Mucosa of rectum (tissue), 2 donors: ENCODE data around the gene UCP1.

Experiments used
- H3K27ac ChIP-seq, 2 donors: one replicate each; pipeline ENCODE4 v1.7.0; 2013; ENCODE audit warnings: inconsistent platforms in 2 of 2, low read depth in 2 of 2, low read length in 2 of 2
- H3K27me3 ChIP-seq, 2 donors: one replicate each; pipeline ENCODE4 v1.7.0; 2013; ENCODE audit warnings: low read length in 2 of 2; ENCODE audit not compliant: control insufficient read depth in 2 of 2, insufficient read depth in 2 of 2
- H3K36me3 ChIP-seq, 2 donors: one replicate each; pipeline ENCODE4 v1.7.0; 2013; ENCODE audit warnings: low read length in 2 of 2; ENCODE audit not compliant: control insufficient read depth in 2 of 2, insufficient read depth in 2 of 2
- H3K4me1 ChIP-seq, 2 donors: one replicate each; pipeline ENCODE4 v1.7.0; 2013; ENCODE audit warnings: low read length in 2 of 2, mild to moderate bottlenecking in 1 of 2; ENCODE audit not compliant: control insufficient read depth in 2 of 2, insufficient read depth in 2 of 2
- H3K4me3 ChIP-seq, 2 donors: one replicate each; pipeline ENCODE4 v1.7.0; 2013; ENCODE audit warnings: low read length in 2 of 2
- H3K9ac ChIP-seq, 2 donors: one replicate each; pipeline ENCODE4 v1.7.0; 2013; ENCODE audit warnings: low read length in 2 of 2, low read depth in 1 of 2, mild to moderate bottlenecking in 1 of 2
- H3K9me3 ChIP-seq, 2 donors: one replicate each; pipeline ENCODE4 v1.7.0; 2013; ENCODE audit warnings: low read length in 2 of 2; ENCODE audit not compliant: control insufficient read depth in 2 of 2
- donor health status: healthy.
- donor health status: Normal muscosa, but diverticular disease.

Gene UCP1

GRCh38 chr4:140568507-140569306 is at the start of gene UCP1:
UCP1 (minus strand) TSS chr4:140568961; CDS start chr4:140568729, 232 bp downstream.
- Histone ChIP-seq H3K4me3 (peak within 1 kb of the TSS; percentile 20 to 53), H3K4me1 (peaks cover 9 to 11% of the 10 kb centered on the region in 2 donors), H3K36me3 (no peaks in the 10 kb centered on the region), H3K27me3 (peaks cover 41 to 55% of the 10 kb centered on the region in 2 donors), H3K27ac (no peak within 1 kb of the TSS), H3K9me3 (no peaks in the 10 kb centered on the region), H3K9ac (no peak within 1 kb of the TSS)

GRCh38 chr4:140617499-140618248 is 48.9 kb upstream of the UCP1 start:
- Histone ChIP-seq H3K4me1 (peaks cover 0 to under 1% of the 10 kb centered on the region in 2 donors), H3K9me3 (no peaks in the 10 kb centered on the region), H3K36me3 (peaks cover 3 to 4% of the 10 kb centered on the region in 2 donors), H3K27ac (no peak overlapping the region), H3K9ac (no peak overlapping the region), H3K27me3 (no peaks in the 10 kb centered on the region), H3K4me3 (no peak overlapping the region)

GRCh38 chr4:140615451-140615850 is 46.7 kb upstream of the UCP1 start:
- no peak overlapping the region for H3K27ac ChIP-seq
- H3K9ac ChIP-seq, result no peak overlapping the region
- H3K36me3 ChIP-seq, result no peaks in the 10 kb centered on the region
- no peaks in the 10 kb centered on the region for H3K27me3 ChIP-seq
- H3K4me1 ChIP-seq, result peaks cover 0 to 2% of the 10 kb centered on the region in 2 donors
- H3K9me3 ChIP-seq, result no peaks in the 10 kb centered on the region
- no peak overlapping the region for H3K4me3 ChIP-seq

GRCh38 chr4:140612357-140612756 is 43.6 kb upstream of the UCP1 start:
- no peaks in the 10 kb centered on the region for H3K36me3 ChIP-seq
- no peaks in the 10 kb centered on the region for H3K9me3 ChIP-seq
- H3K4me1 ChIP-seq, result peaks cover 0 to 2% of the 10 kb centered on the region in 2 donors
- no peaks in the 10 kb centered on the region for H3K27me3 ChIP-seq
- H3K4me3 ChIP-seq, result no peak overlapping the region
- H3K9ac ChIP-seq, result no peak overlapping the region
- H3K27ac ChIP-seq, result no peak overlapping the region

- Histone ChIP-seq H3K27me3 (no peaks in the 10 kb centered on the region), H3K9ac (no peak overlapping the region), H3K9me3 (no peaks in the 10 kb centered on the region), H3K4me1 (peaks cover 0 to 2% of the 10 kb centered on the region in 2 donors), H3K36me3 (no peaks in the 10 kb centered on the region), H3K27ac (no peak overlapping the region), H3K4me3 (no peak overlapping the region)
Measured at GRCh38 chr4:140611854-140612253, 43.1 kb upstream of the UCP1 start.

GRCh38 chr4:140609548-140610425 is 41.0 kb upstream of the UCP1 start:
- H3K36me3 ChIP-seq, result no peaks in the 10 kb centered on the region
- H3K9ac ChIP-seq, result no peak overlapping the region
- H3K4me1 ChIP-seq, result peaks cover 0 to 2% of the 10 kb centered on the region in 2 donors
- no peak overlapping the region for H3K27ac ChIP-seq
- H3K4me3 ChIP-seq, result no peak overlapping the region
- no peaks in the 10 kb centered on the region for H3K27me3 ChIP-seq
- no peaks in the 10 kb centered on the region for H3K9me3 ChIP-seq

- no peak overlapping the region for H3K4me3 ChIP-seq
- H3K9ac ChIP-seq, result no peak overlapping the region
- H3K4me1 ChIP-seq, result peaks cover 0 to 2% of the 10 kb centered on the region in 2 donors
- no peaks in the 10 kb centered on the region for H3K9me3 ChIP-seq
- H3K27ac ChIP-seq, result no peak overlapping the region
- no peaks in the 10 kb centered on the region for H3K36me3 ChIP-seq
- H3K27me3 ChIP-seq, result no peaks in the 10 kb centered on the region
Measured at GRCh38 chr4:140607852-140608251, 39.1 kb upstream of the UCP1 start.

GRCh38 chr4:140604544-140604943 is 35.8 kb upstream of the UCP1 start:
- no peaks in the 10 kb centered on the region for H3K9me3 ChIP-seq
- no peak overlapping the region for H3K9ac ChIP-seq
- H3K4me3 ChIP-seq, result no peak overlapping the region
- no peak overlapping the region for H3K27ac ChIP-seq
- no peaks in the 10 kb centered on the region for H3K27me3 ChIP-seq
- H3K36me3 ChIP-seq, result no peaks in the 10 kb centered on the region
- no peaks in the 10 kb centered on the region for H3K4me1 ChIP-seq

GRCh38 chr4:140603286-140603685 is 34.5 kb upstream of the UCP1 start:
- Histone ChIP-seq H3K27ac (no peak overlapping the region), H3K9me3 (no peaks in the 10 kb centered on the region), H3K27me3 (no peaks in the 10 kb centered on the region), H3K9ac (no peak overlapping the region), H3K4me3 (no peak overlapping the region), H3K4me1 (no peaks in the 10 kb centered on the region), H3K36me3 (no peaks in the 10 kb centered on the region)
